GM19351 (cell line): ENCODE results near the gene TVP23A.
"Not testable (repeated sequence)": the region's sequence is repeated elsewhere in the genome, so short reads cannot be mapped to it uniquely, and the experiment has no call there.

Source experiments
- ATAC-seq: cut with Tn5 transposase; IDR thresholded peaks from one replicate; pipeline ENCODE4 v1.9.1; 2021; ENCODE audit warnings: mild to moderate bottlenecking, moderate library complexity; ENCODE audit not compliant: unreplicated experiment

TVP23A gene

DNA sequence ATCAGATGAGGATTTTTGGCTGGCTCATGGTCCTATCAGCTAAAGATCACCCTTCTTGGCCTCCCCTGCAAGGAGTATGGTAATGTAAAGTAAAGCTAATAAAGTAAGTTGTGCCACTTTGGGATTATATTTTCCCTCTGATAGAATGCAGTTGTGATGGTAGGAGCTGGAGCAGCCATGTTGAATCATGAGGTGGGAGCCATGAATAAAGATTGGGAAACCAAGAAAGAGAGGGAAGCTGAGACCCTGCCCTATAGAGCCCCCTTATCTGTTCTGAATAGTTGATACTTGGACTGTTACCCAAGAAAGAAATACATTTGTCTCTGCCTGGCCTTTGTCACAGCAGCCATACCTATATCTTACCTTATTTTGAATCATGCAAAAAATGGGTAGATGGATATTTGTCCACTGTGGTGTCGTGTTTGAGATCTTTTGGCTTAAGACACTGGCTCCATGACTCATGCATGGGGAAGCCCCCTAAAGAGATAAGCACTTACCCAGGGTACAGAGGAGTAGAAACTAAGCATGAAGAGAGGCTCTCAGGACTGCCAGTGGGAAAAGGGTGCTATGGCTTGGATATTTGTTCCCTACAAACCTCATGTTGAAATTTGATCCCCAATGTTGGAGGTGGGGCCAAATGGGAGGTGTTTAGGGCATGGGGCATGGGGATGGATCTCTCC lies 17.7 kb upstream of the TVP23A start:
- ATAC-seq = no peak

DNA sequence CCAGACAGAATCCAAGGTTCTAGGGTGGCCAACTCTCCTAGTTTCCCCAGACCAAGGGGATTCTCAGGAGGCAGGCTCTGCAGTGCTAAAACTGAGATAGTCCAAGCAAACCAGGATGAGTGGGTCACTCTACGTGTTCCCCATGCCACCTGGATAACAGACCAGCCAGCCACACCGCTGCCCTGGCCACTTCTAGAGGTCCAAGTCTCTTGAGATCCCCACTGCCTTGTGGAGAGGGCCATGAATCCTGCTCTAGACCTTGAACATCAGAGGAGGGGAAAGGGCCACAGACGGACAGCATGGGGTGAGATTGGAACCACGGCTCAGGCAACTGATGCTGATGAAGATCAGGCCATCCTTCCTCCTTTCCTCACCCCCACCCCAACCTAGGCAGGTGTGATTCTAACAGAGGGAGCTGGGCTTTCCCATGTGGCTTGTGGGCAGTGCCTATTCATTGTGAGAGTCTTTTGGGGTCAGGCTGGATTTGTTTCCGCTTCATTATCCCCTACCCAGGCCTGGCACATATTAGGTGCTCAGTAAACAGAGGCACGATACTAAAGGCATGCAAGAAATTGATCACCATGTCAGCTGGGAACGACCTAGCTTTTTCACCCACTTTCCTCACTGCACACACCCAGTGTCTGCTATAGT lies 16.8 kb upstream of the TVP23A start:
- peak; percentile 57 for ATAC-seq

DNA sequence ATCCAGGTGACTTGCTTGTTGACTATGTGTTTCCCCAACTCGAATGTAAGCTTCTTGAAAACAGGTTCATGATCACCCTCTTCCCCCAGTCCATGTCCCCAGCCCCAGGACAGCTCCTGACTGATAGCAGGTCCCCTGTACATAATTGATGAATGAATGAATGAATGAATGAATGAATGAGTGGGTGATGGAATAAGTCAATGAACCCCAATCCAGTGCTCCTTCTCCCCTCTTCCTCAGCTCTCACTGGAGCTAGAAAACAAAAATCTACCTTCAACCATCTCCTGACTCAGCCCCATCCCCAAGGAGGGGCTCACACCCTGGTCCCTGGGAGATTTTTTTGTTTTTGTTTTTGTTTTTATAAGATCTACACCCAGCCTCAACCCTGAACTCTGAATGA lies 16.2 kb upstream of the TVP23A start:
- no peak for ATAC-seq

DNA sequence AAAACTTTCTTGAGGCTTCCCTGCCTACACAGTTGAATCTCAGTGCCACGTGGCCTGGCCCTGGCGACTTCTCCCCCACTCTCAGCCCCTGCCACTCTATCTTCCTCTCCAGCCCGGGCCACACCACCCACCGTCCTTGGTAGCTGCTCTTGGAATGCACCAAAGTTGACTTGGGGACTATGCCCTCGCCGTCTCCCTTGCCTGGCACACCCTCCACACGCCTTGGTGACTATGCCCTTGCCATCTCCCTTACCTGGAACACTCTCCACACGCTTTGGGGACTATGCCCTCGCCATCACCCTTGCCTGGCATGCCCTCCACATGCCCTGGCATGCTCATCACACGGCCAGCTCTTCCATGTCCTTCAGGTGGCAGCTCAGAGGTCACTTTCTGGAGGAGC lies 15.5 kb upstream of the TVP23A start:
- ATAC-seq = no peak

DNA sequence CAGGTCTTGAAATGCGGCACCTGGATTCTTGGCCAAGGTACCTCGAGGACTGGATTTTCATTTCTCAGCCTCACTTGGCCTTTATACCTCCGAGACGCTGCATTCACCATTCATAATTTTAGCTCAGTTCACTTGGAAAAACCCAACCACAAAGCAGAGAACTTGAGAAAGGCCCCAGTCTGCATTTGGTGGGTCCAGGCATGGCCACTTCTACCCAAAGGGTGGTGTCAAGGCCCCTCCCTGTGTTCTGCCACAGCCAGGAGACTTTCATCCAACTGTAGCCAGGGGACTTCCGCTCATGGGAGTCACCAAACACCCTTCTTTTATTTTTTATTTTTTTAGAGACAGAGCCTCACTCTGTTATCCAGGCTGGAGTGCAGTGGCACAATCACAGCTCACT lies 14.7 kb upstream of the TVP23A start:
- no peak for ATAC-seq

DNA sequence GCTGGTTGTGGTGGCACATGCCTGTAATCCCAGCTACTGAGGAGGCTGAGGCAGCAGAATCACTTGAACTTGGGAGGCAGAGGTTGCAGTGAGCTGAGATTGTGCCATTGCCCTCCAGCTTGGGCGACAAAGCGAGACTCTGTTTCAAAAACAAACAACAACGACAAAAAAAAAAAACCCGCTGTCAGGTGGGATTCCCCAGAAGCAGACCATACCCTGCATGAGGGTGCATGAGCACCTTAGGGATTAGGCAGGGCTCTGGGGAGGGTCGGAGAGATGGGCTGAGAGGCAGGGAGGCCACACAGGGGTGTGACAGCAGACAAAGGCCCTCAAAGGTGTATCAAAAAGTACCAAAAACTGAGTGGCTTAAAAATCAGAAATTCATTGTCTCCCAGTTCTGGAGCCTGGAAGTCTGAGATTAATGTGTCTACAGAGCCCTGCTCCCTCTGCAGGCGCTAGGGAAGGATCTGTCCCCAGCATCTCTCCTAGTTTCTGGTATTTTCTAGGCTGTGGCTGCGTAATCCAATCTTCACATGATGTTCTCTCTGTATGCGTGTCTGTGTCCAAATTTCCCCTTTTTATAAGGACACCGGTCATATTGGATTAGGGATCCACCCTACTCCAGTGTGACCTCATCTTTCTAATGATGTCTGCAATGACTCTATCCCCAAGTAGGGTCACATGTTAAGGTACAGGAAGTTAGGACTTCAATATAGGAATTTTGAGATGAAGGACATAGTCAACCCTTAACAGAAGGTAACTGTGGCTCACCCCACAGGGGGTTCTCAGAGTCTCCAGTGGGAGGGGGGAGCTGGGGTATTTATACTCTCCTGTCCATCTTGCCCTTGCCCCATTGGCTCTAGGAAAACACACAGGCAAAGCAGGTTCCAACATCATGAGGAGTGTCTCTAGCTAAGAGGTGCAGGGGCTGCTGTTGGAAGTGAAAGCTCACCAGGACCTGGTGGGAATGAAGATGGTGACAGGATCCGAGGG lies 13.6 kb upstream of the TVP23A start:
- ATAC-seq = no peak

DNA sequence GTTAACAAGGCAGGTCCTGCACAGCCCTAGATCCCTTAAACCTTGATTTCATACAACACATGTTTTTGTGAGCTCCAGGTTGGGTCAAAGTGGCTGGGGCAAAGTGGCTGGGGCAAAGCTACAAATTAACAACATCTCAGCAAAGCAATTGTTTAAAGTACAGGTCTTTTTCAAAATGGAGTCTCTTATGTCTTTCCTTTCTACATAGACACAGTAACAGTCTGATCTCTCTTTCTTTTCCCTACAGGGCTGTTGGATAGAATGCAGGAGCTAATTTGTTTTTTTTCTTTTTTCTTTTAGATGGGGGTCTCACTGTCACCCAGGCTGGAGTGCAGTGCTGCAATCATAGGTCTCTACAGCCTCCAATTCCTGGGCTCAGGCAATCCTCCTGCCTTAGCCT lies 11.6 kb upstream of the TVP23A start:
- not testable (repeated sequence) for ATAC-seq

DNA sequence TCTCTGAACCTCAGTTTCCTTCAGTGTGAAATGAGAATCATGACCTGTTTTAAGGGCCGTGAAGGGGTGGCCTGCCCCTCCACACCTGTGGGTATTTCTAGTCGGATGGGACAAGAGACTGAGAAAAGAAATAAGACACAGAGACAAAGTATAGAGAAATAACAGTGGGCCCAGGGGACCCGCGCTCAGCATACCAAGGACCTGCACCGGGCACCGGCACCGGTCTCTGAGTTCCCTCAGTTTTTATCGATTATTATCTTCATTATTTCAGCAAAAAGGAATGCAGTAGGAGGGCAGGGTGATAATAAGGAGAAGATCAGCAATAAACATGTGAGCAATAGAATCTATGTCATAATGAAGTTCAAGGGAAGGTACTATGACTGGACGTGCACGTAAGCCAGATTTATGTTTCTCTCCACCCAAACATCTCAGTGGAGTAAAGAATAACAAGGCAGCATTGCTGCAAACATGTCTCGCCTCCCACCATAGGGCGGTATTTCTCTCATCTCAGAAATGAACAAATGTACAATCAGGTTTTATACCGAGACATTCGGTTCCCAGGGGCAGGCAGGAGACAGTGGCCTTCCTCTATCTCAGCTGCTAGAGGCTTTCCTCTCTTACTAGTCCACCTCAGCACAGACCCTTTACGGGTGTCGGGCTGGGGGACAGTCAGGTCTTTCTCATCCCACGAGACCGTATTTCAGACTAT lies 10.9 kb upstream of the TVP23A start:
- ATAC-seq = not testable (repeated sequence)

DNA sequence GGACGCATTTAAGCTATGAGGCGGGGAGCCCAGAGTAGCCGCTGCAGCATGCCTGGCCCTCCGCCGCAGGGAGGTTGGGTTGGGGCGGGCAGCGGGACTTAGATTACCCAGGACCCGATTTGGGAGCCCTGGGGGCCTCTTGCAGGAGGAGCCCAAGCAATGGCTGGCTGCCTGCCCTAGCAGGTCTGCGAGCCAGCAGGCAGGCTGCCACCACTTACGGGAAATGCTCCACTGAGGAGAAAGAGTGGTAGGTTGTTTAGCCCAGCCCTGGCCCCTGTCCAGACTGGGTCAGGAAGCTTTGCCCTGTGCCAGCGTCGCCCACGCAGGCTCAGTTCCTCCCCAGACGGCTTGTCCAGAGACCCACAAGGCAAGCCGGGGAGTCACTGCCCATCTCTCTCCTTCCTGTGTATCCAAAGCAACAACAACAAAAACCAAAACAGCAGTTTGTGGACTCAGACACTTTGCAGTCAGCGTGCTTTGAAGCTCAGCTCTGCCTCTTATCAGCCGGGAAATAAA lies 10.3 kb upstream of the TVP23A start:
- ATAC-seq = no peak

DNA sequence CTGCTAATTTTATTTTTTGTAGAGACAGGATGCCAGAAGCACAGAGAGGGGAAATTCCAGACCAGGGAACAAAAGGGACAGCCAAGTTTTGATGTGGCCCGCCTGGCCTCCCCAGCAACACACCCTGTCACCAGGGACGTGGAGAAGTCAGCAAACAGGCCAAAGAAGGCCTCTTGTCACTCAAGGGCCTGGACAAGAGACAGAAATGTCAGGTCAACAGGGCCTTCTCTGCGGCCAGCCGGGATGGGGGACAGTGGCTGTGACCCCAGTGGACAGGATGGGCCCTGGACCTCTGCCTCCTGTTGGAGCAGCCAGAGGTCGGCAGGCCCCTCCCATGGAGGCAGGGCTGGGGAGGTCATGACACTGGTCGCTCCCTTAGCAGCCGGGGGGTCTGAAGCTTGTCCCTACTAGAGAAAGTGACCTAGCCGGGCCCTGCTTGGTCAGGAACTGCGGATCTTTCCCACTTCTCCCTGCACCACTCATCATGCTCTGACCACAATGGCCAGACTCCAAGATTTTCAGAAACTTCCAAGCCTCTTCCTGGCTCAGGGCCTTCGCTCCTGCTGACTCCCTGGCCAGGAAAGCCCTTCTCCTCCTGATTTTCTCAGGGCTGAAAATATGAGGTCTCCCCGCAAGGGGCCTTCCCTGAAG lies 9.2 kb upstream of the TVP23A start:
- no peak for ATAC-seq

DNA sequence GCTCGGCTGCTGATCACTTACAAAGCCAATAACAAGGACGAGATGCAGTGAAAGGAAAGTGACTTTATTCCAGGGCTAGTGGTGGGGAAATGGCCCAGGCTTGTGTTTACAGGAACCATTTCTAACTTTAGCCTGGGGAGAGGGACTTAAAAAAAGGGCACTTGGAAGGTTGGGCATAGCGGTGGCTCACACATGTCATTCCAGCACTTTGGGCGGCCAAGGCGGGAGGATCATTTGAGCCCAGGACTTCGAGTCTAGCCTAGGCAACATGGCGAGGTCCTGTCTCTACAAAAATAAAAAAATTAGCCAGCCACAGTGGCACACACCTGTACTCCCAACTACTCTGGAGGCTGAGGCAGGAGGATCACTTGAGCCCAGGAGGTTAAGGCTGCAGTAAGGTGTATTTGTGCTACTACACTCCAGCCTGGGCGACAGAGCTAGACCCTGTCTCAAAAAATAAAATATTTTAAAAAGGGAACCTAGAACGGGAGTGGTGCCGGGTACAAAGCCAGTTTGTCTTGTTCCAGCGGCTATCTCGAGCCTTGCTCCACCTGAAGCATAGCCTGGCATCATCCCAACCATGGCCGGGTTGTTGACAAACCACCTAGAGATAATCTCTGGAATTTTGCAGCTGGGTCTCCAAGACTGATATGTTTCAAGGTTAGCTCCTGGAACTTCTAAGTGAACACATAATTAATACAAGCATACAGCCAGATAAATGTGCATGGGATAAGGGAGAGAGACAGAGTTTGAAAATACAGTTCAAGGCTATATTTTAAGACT lies 5.7 kb upstream of the TVP23A start:
- no peak for ATAC-seq

DNA sequence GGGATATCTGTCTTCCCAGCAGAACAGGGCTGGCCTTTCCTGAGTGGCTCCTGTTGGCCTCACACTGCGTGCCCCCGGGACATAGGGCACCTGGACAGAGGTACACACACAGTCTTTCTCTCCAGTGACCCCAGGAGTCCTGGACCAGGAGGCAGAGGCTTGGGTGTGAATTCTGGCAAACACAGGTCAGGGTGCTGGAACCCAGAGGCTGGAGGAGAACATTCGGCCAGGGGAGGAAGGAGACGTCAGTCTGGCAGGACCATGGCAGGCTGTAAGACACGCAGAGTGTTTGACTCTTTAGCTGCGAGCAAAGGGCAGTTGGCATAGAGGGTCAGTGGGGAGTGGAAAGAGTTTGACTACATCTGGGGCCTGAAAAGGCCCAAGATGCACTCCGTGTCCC lies 4.1 kb upstream of the TVP23A start:
- no peak for ATAC-seq

DNA sequence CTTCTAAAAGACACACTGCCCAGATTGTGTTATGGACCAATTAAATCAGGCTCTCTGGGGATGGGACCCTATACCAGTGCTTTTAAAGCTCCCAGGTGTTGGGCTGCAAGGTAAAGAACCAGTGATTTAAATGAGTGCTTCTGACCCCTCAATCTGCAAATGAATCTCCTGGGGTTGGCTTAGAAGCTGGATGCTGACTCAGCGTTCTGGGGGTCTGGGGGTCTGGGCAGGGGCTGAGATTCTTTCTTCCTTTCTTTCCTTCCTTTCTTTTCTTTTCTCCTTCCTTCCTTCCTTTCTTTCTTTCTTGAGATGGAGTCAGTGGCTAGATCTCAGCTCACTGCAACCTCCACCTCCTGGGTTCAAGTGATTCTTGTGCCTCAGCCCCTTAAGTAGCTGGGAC lies 2.0 kb upstream of the TVP23A start:
- no peak for ATAC-seq

DNA sequence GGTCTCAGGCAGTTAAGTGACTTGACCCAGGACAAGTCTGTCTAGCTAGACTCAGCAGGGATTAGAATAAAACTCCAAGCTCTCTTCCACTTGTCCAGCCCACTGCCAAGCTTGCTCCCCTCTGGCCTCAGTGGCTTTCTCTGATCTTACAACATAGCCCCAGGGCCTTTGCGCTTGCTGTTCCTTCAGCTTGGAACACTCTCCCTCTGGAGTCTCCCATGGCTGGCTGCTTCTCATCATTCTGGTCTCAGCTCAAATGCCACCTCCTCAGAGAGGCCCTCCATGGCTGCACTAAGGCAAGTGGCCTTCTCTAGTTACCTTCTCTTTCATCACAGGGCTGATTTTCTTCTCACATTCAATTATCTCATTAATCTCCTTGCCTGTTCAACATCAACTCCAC lies 1.1 kb downstream of the TVP23A start:
- ATAC-seq = no peak

DNA sequence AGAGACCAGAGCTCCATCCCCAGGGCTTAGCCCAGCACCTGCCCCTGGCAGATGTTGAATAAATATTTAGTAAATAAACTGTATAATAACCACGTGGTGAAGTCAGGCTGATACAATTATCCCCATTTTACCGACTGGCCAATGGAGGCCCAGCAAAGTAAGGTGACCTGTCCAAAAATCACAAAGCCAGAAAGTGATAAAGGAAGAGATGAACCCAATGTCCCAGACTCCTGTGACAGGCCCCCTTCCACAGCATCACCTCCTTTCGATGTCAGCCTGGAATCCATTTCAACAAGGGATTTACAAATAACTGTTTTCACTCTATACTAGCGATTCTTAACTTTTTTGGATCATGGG lies 5.5 kb downstream of the TVP23A start:
- ATAC-seq = peak; percentile 32

DNA sequence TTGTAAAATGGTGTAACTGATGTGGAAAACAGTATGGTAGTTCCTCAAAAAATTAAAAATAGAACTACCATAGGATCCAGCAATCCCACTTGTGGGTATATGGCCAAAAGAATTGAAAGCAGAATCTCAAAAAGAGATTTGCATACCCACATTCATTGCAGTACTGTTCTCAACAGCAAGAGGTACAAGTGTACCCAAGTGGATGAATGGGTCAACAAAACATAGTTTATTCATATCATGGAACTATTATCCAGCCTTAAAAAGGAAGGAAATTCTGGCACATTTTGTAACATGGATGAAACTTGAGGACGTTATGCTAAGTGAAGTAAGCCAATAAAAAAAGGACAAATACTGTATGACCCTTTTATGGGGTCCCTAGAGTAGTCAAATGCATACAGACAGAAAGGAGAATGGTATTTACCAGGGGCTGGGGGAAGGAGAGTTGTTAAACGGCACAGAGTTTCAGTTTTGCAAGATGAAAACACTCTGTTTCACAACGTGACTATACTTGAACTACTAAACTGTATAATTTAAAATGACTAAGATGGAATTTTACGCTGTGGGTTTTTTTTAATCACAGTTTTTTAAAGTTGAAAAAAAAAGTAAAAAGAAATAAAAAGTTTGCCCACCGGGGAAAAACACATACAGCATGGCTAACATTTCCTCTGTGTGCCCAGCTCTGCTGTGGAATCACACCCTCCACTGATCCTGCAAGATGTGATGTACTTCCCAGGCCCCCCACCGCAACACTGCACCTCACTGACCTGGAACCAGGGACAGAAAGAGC lies 6.1 kb downstream of the TVP23A start:
- ATAC-seq = peak; percentile 81

DNA sequence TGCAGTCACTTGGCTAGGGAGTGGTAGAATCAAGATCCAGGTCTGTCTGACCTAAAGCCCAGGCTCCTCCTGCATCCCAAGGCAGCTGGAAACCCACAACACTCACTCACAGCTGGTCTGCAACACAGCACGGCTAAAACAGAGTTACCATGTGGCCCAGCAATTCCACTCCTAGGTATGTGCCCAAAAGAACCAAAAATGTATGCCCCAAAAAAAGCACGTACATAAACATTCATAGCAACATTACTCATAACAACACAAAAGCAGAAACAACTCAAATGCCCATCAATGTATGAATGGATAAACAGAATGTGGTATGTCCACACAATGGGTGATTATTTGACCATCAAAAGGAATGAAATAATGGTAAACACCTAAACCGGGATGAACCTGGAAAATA lies 8.9 kb downstream of the TVP23A start:
- ATAC-seq = no peak

DNA sequence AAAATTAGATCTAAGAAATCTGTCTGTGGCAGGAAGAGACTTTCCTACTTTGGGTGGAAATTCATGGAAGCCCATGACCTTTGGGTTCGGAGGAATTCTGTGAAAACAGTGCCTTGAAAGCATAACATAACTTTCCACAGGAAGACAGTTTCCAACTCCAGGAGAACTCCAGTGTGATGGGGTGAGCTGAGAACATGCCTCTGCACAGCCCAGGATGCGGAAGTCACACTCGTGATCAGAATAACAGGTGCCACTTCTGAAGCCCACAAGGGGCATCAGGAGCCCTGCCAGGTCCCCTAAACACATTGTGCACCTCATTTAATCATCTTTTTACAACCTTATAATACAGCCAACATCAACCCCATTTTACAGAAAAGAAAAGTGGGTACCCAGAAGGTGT lies 9.7 kb downstream of the TVP23A start:
- no peak for ATAC-seq

DNA sequence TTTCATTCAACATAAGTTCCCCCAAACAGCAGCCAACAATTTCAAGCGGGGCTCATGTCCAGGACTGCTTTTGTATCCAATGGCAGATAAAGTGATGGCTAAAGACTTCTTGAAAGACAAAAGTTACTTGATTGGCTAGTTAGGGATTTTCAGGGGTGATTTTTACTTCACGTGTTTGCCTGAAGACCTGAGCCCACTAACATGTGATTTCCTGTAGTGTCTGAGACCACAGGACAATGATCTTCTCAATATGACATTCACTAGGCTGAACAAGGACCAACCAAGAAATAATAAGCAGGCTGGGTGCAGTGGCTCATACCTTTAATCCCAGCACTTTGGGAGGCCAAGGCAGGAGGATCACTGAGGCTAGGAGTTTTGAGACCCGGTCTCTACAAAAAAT lies 10.4 kb downstream of the TVP23A start:
- ATAC-seq = no peak
